GM23338 (cell line): ENCODE measurements around the gene BSCL2. TPM values are rescaled to one million over a fixed set of nuclear protein-coding genes. Genes with fewer than 3 reads are reported as not detected.

Experiments
- ATAC-seq: fragments of 200-7000 bp; cut with Tn5 transposase; 3 replicates; pipeline ENCODE4 v1.9.1; 2020
- DNase-seq: peaks from one replicate; pipeline ENCODE4 v3.0.0-alpha.2; 2015; ENCODE audit warnings: low spot score
- H2AFZ ChIP-seq: fragments of 200-600 bp; sonication (generic); 2 replicates; pipeline ENCODE4 v1.8.0; 2016; ENCODE audit warnings: antibody characterized with exemption, mild to moderate bottlenecking, moderate library complexity
- H3F3A ChIP-seq: fragments of 200-600 bp; sonication (generic); replicated peaks from 2 replicates; pipeline ENCODE4 v1.8.0; 2017; ENCODE audit warnings: antibody characterized with exemption, mixed run types, low read depth
- H3K27ac ChIP-seq: fragments of 200-600 bp; sonication (generic); 2 replicates; pipeline ENCODE4 v1.6.1; 2016; ENCODE audit warnings: low read depth
- H3K27me3 ChIP-seq: fragments of 200-600 bp; sonication (generic); 2 replicates; pipeline ENCODE4 v1.8.0; 2016; ENCODE audit warnings: mild to moderate bottlenecking, mixed run types, moderate library complexity; ENCODE audit not compliant: insufficient read depth
- H3K36me3 ChIP-seq: fragments of 200-600 bp; sonication (generic); 2 replicates; pipeline ENCODE4 v1.8.0; 2016; ENCODE audit warnings: mild to moderate bottlenecking; ENCODE audit not compliant: insufficient read depth
- H3K4me1 ChIP-seq: fragments of 200-600 bp; sonication (generic); 2 replicates; pipeline ENCODE4 v1.8.0; 2016; ENCODE audit warnings: mild to moderate bottlenecking, moderate library complexity; ENCODE audit not compliant: insufficient read depth
- H3K4me2 ChIP-seq: fragments of 200-600 bp; sonication (generic); 2 replicates; pipeline ENCODE4 v1.7.1; 2017; ENCODE audit warnings: mixed run types
- H3K4me3 ChIP-seq: fragments of 200-600 bp; sonication (generic); 2 replicates; pipeline ENCODE4 v1.6.1; 2016; ENCODE audit warnings: mixed run types
- H3K79me2 ChIP-seq: fragments of 200-600 bp; sonication (generic); replicated peaks from 2 replicates; pipeline ENCODE4 v1.8.0; 2017; ENCODE audit warnings: mild to moderate bottlenecking; ENCODE audit not compliant: insufficient read depth
- H3K9me2 ChIP-seq: fragments of 200-600 bp; sonication (generic); 2 replicates; pipeline ENCODE4 v1.8.0; 2017; ENCODE audit not compliant: insufficient read depth
- H4K20me1 ChIP-seq: fragments of 200-600 bp; sonication (generic); replicated peaks from 2 replicates; pipeline ENCODE4 v1.8.0; 2017; ENCODE audit warnings: mild to moderate bottlenecking; ENCODE audit not compliant: insufficient read depth
- H3K27ac Mint-ChIP-seq: 2 replicates; pipeline ENCODE4 v1.8.0; 2020; ENCODE audit warnings: inconsistent platforms, mild to moderate bottlenecking, moderate library complexity, mixed read lengths
- H3K27me3 Mint-ChIP-seq: 3 replicates; pipeline ENCODE4 v1.8.0; 2022; ENCODE audit warnings: low read depth, mild to moderate bottlenecking, moderate library complexity, mixed read lengths, inconsistent platforms; ENCODE audit not compliant: insufficient read depth, poor library complexity
- H3K36me3 Mint-ChIP-seq: 3 replicates; pipeline ENCODE4 v1.8.0; 2021; ENCODE audit warnings: low read depth, mild to moderate bottlenecking, inconsistent platforms, moderate library complexity, mixed read lengths
- H3K4me1 Mint-ChIP-seq: 3 replicates; pipeline ENCODE4 v1.8.0; 2020; ENCODE audit warnings: mild to moderate bottlenecking, inconsistent platforms, mixed read lengths
- H3K4me3 Mint-ChIP-seq: 3 replicates; pipeline ENCODE4 v1.8.0; 2021; ENCODE audit warnings: moderate library complexity, mild to moderate bottlenecking, inconsistent platforms, mixed read lengths
- H3K9me3 Mint-ChIP-seq: 3 replicates; pipeline ENCODE4 v1.8.0; 2020; ENCODE audit warnings: moderate library complexity, mild to moderate bottlenecking, inconsistent platforms, mixed read lengths
- CREB1 ChIP-seq: fragments of 250-450 bp; sonication (Bioruptor Pico); IDR thresholded peaks from 2 replicates; pipeline ENCODE4 v1.5.0; 2020; ENCODE audit warnings: low read depth, mild to moderate bottlenecking, moderate library complexity
- EZH2 ChIP-seq: fragments of 200-600 bp; sonication (generic); IDR thresholded peaks from one replicate; pipeline ENCODE4 v1.8.0; 2017; ENCODE audit warnings: antibody characterized with exemption, mild to moderate bottlenecking, low read depth; ENCODE audit not compliant: unreplicated experiment
- EZH2phosphoT487 ChIP-seq: fragments of 200-600 bp; sonication (generic); IDR thresholded peaks from one replicate; pipeline ENCODE4 v1.8.1; 2018; ENCODE audit warnings: antibody characterized with exemption; ENCODE audit not compliant: unreplicated experiment
- JUNB ChIP-seq: IDR thresholded peaks from one replicate; pipeline ENCODE4 v1.6.1; 2016; ENCODE audit warnings: antibody characterized with exemption; ENCODE audit not compliant: unreplicated experiment
- NANOG ChIP-seq: IDR thresholded peaks from 2 replicates; pipeline ENCODE4 v1.6.1; 2016; ENCODE audit warnings: antibody characterized with exemption, borderline replicate concordance
- POLR2AphosphoS5 ChIP-seq: IDR thresholded peaks from 2 replicates; pipeline ENCODE4 v1.6.1; 2016; ENCODE audit warnings: antibody characterized with exemption, low read depth
- REST ChIP-seq: IDR thresholded peaks from one replicate; pipeline ENCODE4 v1.6.1; 2018; ENCODE audit warnings: antibody characterized with exemption; ENCODE audit not compliant: unreplicated experiment
- STAT1 ChIP-seq: IDR thresholded peaks from one replicate; pipeline ENCODE4 v1.6.1; 2016; ENCODE audit warnings: antibody characterized with exemption; ENCODE audit not compliant: unreplicated experiment
- ZNF462 ChIP-seq: fragments of 250-450 bp; sonication (Bioruptor Pico); IDR thresholded peaks from 2 replicates; pipeline ENCODE4 v1.5.0; 2020; ENCODE audit warnings: mild to moderate bottlenecking, moderate library complexity
- polyA plus RNA-seq: library from polyadenylated mRNA; unstranded; fragments of >200 nt; fragmentation: Nextera tagmentation; extraction: Ambion mirVana; gene quantifications from 2 replicates; pipeline ENCODE4 v1.2.1, GENCODE V29; 2016
- total RNA-seq: library from RNA; depleted of rRNA; stranded (reverse); fragments of >200 nt; shearing (Covaris generic); gene quantifications from 2 replicates; pipeline ENCODE4 v1.2.3, GENCODE V29; 2014

BSCL2 gene
- total and polyA plus RNA-seq, 2 experiments from 2014 or later = 60.2 to 81.7 TPM

- ATAC-seq (no peak), DNase-seq (no peak)
- Histone ChIP-seq H3K4me1 (peaks cover 9% of the 10 kb centered on the region; the same call in 1 of the 2 replicates), H3F3A (peaks cover 7% of the 10 kb centered on the region; the same call in 1 of the 2 replicates), H3K9me2 (no peaks in the 10 kb centered on the region), H3K4me2 (no peak overlapping the region), H3K79me2 (peaks cover 24% of the 10 kb centered on the region), H3K27ac (no peak overlapping the region), H4K20me1 (no peaks in the 10 kb centered on the region), H3K27me3 (no peaks in the 10 kb centered on the region), H3K4me3 (no peak overlapping the region), H3K36me3 (0 out of 2 replicates have a peak, but pooled peaks cover 3% of the 10 kb centered on the region), H2AFZ (0 out of 2 replicates have a peak overlapping the region, but pooled peaks have one; percentile 10)
- Mint-ChIP-seq H3K27me3 (peaks cover 10% of the 10 kb centered on the region), H3K9me3 (no peaks in the 10 kb centered on the region), H3K36me3 (peaks cover 11% of the 10 kb centered on the region), H3K4me1 (peaks cover 8% of the 10 kb centered on the region), H3K27ac (no peak overlapping the region), H3K4me3 (peak overlapping the region; percentile 34; the same call in 1 of the 3 replicates)
- no peak for TF ChIP-seq EZH2
- TF ChIP-seq JUNB = no peak
- TF ChIP-seq ZNF462 (CRISPR knock-in tag) = no peak
- no peak for TF ChIP-seq CREB1 (CRISPR knock-in tag)
- no peak for TF ChIP-seq EZH2phosphoT487
- no peak for TF ChIP-seq NANOG
- TF ChIP-seq STAT1 = no peak
- TF ChIP-seq REST = no peak
- no peak for TF ChIP-seq POLR2AphosphoS5
These were observed 52.9 kb downstream of the BSCL2 start for GRCh38 chr11:62654297-62654696.
